ENCODE results near the gene SPON1.

Gene SPON1

GRCh38 chr11:14267861-14268635 is 305.5 kb downstream of the SPON1 start:
- H3K9me3 ChIP-seq (replicated peaks in 1 of 2; ENCODE audit: control insufficient read depth in 2 of 2, insufficient read depth in 1 of 2, low read depth in 1 of 2, low read length in 2 of 2), result peaks cover 0 to 5% of the 10 kb centered on the region in 2 donors
- H2BK5ac ChIP-seq (ENCODE audit: low read length), result no peak overlapping the region
- no peak overlapping the region for H3K4me3 ChIP-seq (ENCODE audit: low read length in 2 of 2)
- no peak overlapping the region for H4K8ac ChIP-seq (ENCODE audit: low read depth, low read length)
- H4K91ac ChIP-seq (ENCODE audit: low read depth, low read length, poor library complexity), result no peak overlapping the region
- no peak for DNase-seq (ENCODE audit: low spot score)
- no peak overlapping the region for H3K4ac ChIP-seq (ENCODE audit: low read length)
- H2BK12ac ChIP-seq (ENCODE audit: low read length), result no peak overlapping the region
- H3K27me3 ChIP-seq (ENCODE audit: control insufficient read depth in 3 of 3, insufficient read depth in 3 of 3, low read depth in 1 of 3, low read length in 3 of 3), result no peaks in the 10 kb centered on the region
- no peak overlapping the region for H3K4me2 ChIP-seq (ENCODE audit: insufficient read depth, low read length, poor library complexity, severe bottlenecking)
- H2AFZ ChIP-seq (ENCODE audit: low read length), result no peak overlapping the region
- no peak overlapping the region for H3K9ac ChIP-seq (ENCODE audit: low read depth, low read length, poor library complexity)
- H3K14ac ChIP-seq (ENCODE audit: low read length), result no peak overlapping the region
- H2BK120ac ChIP-seq (ENCODE audit: low read depth, low read length), result no peak overlapping the region
- H3K79me1 ChIP-seq (ENCODE audit: low read depth, low read length), result no peaks in the 10 kb centered on the region
- WGBS, 2 donors (ENCODE audit: extremely low coverage in 2 of 2, insufficient read length in 2 of 2, insufficient replicate concordance in 1 of 2), result no CpG with 5 or more reads among the region's 6 CpGs
- no peaks in the 10 kb centered on the region for H3K4me1 ChIP-seq (ENCODE audit: control insufficient read depth in 2 of 2, insufficient read depth in 1 of 2, low read depth in 1 of 2, low read length in 2 of 2)
- no peak overlapping the region for H3K18ac ChIP-seq (ENCODE audit: low read length)
- H2BK15ac ChIP-seq (ENCODE audit: low read length), result no peak overlapping the region
- no peak overlapping the region for H3K27ac ChIP-seq (replicated peaks; ENCODE audit: low read length)
- peaks cover 0 to 10% of the 10 kb centered on the region in 2 donors for H3K36me3 ChIP-seq (replicated peaks in 1 of 2; ENCODE audit: control insufficient read depth in 2 of 2, insufficient read depth in 2 of 2, low read length in 2 of 2)
- H2AK5ac ChIP-seq (ENCODE audit: low read depth, low read length), result no peak overlapping the region
- no peak overlapping the region for H3K23ac ChIP-seq (ENCODE audit: low read depth, low read length, poor library complexity)

- Histone ChIP-seq H2BK120ac (ENCODE audit: low read depth, low read length) (no peak overlapping the region), H3K79me1 (ENCODE audit: low read depth, low read length) (no peaks in the 10 kb centered on the region), H3K4me3 (ENCODE audit: low read length in 2 of 2) (no peak overlapping the region), H3K4me1 (ENCODE audit: control insufficient read depth in 2 of 2, insufficient read depth in 1 of 2, low read depth in 1 of 2, low read length in 2 of 2) (no peaks in the 10 kb centered on the region), H2BK15ac (ENCODE audit: low read length) (no peak overlapping the region), H3K27me3 (ENCODE audit: control insufficient read depth in 3 of 3, insufficient read depth in 3 of 3, low read depth in 1 of 3, low read length in 3 of 3) (no peaks in the 10 kb centered on the region), H3K23ac (ENCODE audit: low read depth, low read length, poor library complexity) (no peak overlapping the region), H3K36me3 (replicated peaks in 1 of 2; ENCODE audit: control insufficient read depth in 2 of 2, insufficient read depth in 2 of 2, low read length in 2 of 2) (peaks cover 0 to 10% of the 10 kb centered on the region in 2 donors), H2AFZ (ENCODE audit: low read length) (no peak overlapping the region), H4K91ac (ENCODE audit: low read depth, low read length, poor library complexity) (no peak overlapping the region), H2BK5ac (ENCODE audit: low read length) (no peak overlapping the region), H3K9ac (ENCODE audit: low read depth, low read length, poor library complexity) (no peak overlapping the region), H3K18ac (ENCODE audit: low read length) (no peak overlapping the region), H3K4ac (ENCODE audit: low read length) (no peak overlapping the region), H4K8ac (ENCODE audit: low read depth, low read length) (no peak overlapping the region), H2AK5ac (ENCODE audit: low read depth, low read length) (no peak overlapping the region), H3K9me3 (replicated peaks in 1 of 2; ENCODE audit: control insufficient read depth in 2 of 2, insufficient read depth in 1 of 2, low read depth in 1 of 2, low read length in 2 of 2) (peaks cover 0 to 5% of the 10 kb centered on the region in 2 donors), H3K27ac (replicated peaks; ENCODE audit: low read length) (no peak overlapping the region), H2BK12ac (ENCODE audit: low read length) (no peak overlapping the region), H3K14ac (ENCODE audit: low read length) (no peak overlapping the region), H3K4me2 (ENCODE audit: insufficient read depth, low read length, poor library complexity, severe bottlenecking) (no peak overlapping the region)
- DNase-seq (ENCODE audit: low spot score), result no peak
- no CpG with 5 or more reads among the region's 5 CpGs for WGBS, 2 donors (ENCODE audit: extremely low coverage in 2 of 2, insufficient read length in 2 of 2, insufficient replicate concordance in 1 of 2)
Observed at GRCh38 chr11:14269692-14270573, 307.4 kb downstream of the SPON1 start.

DNA sequence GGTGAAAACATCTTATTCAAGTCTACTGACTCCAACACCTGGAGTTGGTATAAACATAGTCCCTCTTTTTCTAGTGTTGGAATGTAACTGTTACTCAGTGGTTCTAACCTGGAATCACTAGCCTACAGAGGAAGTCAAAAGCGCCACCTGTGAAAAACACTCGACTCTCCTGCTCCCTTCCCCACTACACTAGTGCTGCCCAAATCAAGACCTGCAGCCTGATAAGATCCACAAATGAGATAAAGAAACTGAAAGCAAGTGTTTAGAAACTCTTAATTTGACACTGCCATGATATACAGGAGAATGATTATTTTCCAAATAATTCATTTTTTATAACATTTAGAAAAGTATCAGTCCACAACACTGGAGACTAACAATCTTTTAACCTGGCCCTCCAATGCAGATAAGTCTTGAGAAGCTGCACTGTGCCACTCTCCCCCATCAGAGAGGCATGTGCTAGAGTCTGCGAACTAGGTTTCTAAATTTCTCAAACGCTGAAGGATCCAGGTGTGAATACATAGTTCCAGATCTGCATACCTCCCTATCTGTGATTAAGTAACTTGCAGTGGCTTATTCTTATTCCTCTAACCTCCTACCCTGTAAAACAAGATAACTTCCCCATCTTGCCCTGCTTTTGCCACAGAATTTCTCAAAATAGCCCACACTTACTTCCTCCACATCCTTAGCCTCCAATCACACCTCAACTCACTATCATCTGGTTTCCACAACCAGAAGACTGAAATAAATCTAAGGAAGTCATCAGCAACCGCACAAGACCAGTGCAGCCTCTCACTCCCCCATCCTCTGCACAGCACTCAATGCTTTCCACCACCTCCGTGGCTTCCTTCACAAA is 308.4 kb downstream of the SPON1 start:
- no peak overlapping the region for H3K27ac ChIP-seq (replicated peaks; ENCODE audit: low read length)
- H2AFZ ChIP-seq (ENCODE audit: low read length), result no peak overlapping the region
- no peak for DNase-seq (ENCODE audit: low spot score)
- H3K23ac ChIP-seq (ENCODE audit: low read depth, low read length, poor library complexity), result no peak overlapping the region
- no peak overlapping the region for H3K4me3 ChIP-seq (ENCODE audit: low read length in 2 of 2)
- H3K36me3 ChIP-seq (replicated peaks in 1 of 2; ENCODE audit: control insufficient read depth in 2 of 2, insufficient read depth in 2 of 2, low read length in 2 of 2), result peaks cover 0 to under 1% of the 10 kb centered on the region in 2 donors
- no peak overlapping the region for H3K4ac ChIP-seq (ENCODE audit: low read length)
- no peaks in the 10 kb centered on the region for H3K4me1 ChIP-seq (ENCODE audit: control insufficient read depth in 2 of 2, insufficient read depth in 1 of 2, low read depth in 1 of 2, low read length in 2 of 2)
- H2BK5ac ChIP-seq (ENCODE audit: low read length), result no peak overlapping the region
- WGBS, 2 donors (ENCODE audit: extremely low coverage in 2 of 2, insufficient read length in 2 of 2, insufficient replicate concordance in 1 of 2), result no CpG with 5 or more reads among the region's 6 CpGs
- H3K4me2 ChIP-seq (ENCODE audit: insufficient read depth, low read length, poor library complexity, severe bottlenecking), result no peak overlapping the region
- no peak overlapping the region for H2AK5ac ChIP-seq (ENCODE audit: low read depth, low read length)
- no peak overlapping the region for H3K14ac ChIP-seq (ENCODE audit: low read length)
- no peak overlapping the region for H4K91ac ChIP-seq (ENCODE audit: low read depth, low read length, poor library complexity)
- no peaks in the 10 kb centered on the region for H3K27me3 ChIP-seq (ENCODE audit: control insufficient read depth in 3 of 3, insufficient read depth in 3 of 3, low read depth in 1 of 3, low read length in 3 of 3)
- no peak overlapping the region for H4K8ac ChIP-seq (ENCODE audit: low read depth, low read length)
- no peak overlapping the region for H2BK12ac ChIP-seq (ENCODE audit: low read length)
- no peak overlapping the region for H2BK120ac ChIP-seq (ENCODE audit: low read depth, low read length)
- H3K18ac ChIP-seq (ENCODE audit: low read length), result no peak overlapping the region
- no peak overlapping the region for H3K9ac ChIP-seq (ENCODE audit: low read depth, low read length, poor library complexity)
- no peaks in the 10 kb centered on the region for H3K9me3 ChIP-seq (replicated peaks in 1 of 2; ENCODE audit: control insufficient read depth in 2 of 2, insufficient read depth in 1 of 2, low read depth in 1 of 2, low read length in 2 of 2)
- no peak overlapping the region for H2BK15ac ChIP-seq (ENCODE audit: low read length)
- no peaks in the 10 kb centered on the region for H3K79me1 ChIP-seq (ENCODE audit: low read depth, low read length)

Measured in neuronal stem cell (in vitro differentiated cells).